GM12878 (cell line): ENCODE data around the gene TMEM198.

Experiments used
- CEBPB ChIP-seq, 2 experiments: fragments of 150-350 bp in 1 of 2; IDR thresholded peaks; 2 replicates each; pipeline ENCODE4 v1.6.1; 2012 to 2014; ENCODE audit warnings: low read depth in 2 of 2, low read length in 2 of 2, borderline replicate concordance in 1 of 2, inconsistent platforms in 1 of 2
- ESRRA ChIP-seq: IDR thresholded peaks from 2 replicates; pipeline ENCODE4 v1.6.1; 2012; ENCODE audit warnings: mild to moderate bottlenecking, low read length, improper control_type of control experiment
- POLR2A ChIP-seq: IDR thresholded peaks from 2 replicates; pipeline ENCODE4 v1.6.1; 2011; ENCODE audit warnings: low read depth, mild to moderate bottlenecking, low read length

- TF ChIP-seq ESRRA (no peak), CEBPB (IDR thresholded peaks at IDR 0.05; ENCODE audit: borderline replicate concordance in 1 of 2, low read depth in 2 of 2, low read length in 2 of 2) (no peak), POLR2A (peak; percentile 92)
Observed at GRCh38 chr2:219498280-219499057, 45.4 kb upstream of the TMEM198 start, which contains the start of gene GMPPA.
